Measurements from ENCODE around the gene SAT2. TPM values are rescaled to one million over a fixed set of nuclear protein-coding genes. Genes with fewer than 3 reads are reported as not detected.

The SAT2 gene
- total and polyA plus RNA-seq, 2 experiments from 2014 or later, result 56.7 to 69.4 TPM

GRCh38 chr17:7644775-7645174, 17.2 kb upstream of the SAT2 start:
- TF ChIP-seq EZH2 (IDR thresholded peaks at IDR 0.05; ENCODE audit: low read depth, unreplicated experiment) (no peak), CTCF (conservative IDR thresholded peaks at IDR 0.05; ENCODE audit: low read depth in 2 of 2) (no peak), POLR2AphosphoS5 (IDR thresholded peaks at IDR 0.05; ENCODE audit: low read depth) (no peak), EZH2phosphoT487 (IDR thresholded peaks at IDR 0.05; ENCODE audit: unreplicated experiment) (no peak), CREB1 (CRISPR knock-in tag; IDR thresholded peaks at IDR 0.05; ENCODE audit: low read depth) (no peak), ZNF114 (CRISPR knock-in tag; IDR thresholded peaks at IDR 0.05) (no peak), JUNB (IDR thresholded peaks at IDR 0.05; ENCODE audit: unreplicated experiment) (no peak), REST (IDR thresholded peaks at IDR 0.05; ENCODE audit: unreplicated experiment) (no peak), ZNF331 (CRISPR knock-in tag; IDR thresholded peaks at IDR 0.05; ENCODE audit: low read depth) (no peak), STAT1 (IDR thresholded peaks at IDR 0.05; ENCODE audit: unreplicated experiment) (no peak)
- TF ChIP-seq, protein P1, sequence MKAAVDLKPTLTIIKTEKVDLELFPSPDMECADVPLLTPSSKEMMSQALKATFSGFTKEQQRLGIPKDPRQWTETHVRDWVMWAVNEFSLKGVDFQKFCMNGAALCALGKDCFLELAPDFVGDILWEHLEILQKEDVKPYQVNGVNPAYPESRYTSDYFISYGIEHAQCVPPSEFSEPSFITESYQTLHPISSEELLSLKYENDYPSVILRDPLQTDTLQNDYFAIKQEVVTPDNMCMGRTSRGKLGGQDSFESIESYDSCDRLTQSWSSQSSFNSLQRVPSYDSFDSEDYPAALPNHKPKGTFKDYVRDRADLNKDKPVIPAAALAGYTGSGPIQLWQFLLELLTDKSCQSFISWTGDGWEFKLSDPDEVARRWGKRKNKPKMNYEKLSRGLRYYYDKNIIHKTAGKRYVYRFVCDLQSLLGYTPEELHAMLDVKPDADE (IDR thresholded peaks at IDR 0.05), result no peak
- TF ChIP-seq, protein P2, sequence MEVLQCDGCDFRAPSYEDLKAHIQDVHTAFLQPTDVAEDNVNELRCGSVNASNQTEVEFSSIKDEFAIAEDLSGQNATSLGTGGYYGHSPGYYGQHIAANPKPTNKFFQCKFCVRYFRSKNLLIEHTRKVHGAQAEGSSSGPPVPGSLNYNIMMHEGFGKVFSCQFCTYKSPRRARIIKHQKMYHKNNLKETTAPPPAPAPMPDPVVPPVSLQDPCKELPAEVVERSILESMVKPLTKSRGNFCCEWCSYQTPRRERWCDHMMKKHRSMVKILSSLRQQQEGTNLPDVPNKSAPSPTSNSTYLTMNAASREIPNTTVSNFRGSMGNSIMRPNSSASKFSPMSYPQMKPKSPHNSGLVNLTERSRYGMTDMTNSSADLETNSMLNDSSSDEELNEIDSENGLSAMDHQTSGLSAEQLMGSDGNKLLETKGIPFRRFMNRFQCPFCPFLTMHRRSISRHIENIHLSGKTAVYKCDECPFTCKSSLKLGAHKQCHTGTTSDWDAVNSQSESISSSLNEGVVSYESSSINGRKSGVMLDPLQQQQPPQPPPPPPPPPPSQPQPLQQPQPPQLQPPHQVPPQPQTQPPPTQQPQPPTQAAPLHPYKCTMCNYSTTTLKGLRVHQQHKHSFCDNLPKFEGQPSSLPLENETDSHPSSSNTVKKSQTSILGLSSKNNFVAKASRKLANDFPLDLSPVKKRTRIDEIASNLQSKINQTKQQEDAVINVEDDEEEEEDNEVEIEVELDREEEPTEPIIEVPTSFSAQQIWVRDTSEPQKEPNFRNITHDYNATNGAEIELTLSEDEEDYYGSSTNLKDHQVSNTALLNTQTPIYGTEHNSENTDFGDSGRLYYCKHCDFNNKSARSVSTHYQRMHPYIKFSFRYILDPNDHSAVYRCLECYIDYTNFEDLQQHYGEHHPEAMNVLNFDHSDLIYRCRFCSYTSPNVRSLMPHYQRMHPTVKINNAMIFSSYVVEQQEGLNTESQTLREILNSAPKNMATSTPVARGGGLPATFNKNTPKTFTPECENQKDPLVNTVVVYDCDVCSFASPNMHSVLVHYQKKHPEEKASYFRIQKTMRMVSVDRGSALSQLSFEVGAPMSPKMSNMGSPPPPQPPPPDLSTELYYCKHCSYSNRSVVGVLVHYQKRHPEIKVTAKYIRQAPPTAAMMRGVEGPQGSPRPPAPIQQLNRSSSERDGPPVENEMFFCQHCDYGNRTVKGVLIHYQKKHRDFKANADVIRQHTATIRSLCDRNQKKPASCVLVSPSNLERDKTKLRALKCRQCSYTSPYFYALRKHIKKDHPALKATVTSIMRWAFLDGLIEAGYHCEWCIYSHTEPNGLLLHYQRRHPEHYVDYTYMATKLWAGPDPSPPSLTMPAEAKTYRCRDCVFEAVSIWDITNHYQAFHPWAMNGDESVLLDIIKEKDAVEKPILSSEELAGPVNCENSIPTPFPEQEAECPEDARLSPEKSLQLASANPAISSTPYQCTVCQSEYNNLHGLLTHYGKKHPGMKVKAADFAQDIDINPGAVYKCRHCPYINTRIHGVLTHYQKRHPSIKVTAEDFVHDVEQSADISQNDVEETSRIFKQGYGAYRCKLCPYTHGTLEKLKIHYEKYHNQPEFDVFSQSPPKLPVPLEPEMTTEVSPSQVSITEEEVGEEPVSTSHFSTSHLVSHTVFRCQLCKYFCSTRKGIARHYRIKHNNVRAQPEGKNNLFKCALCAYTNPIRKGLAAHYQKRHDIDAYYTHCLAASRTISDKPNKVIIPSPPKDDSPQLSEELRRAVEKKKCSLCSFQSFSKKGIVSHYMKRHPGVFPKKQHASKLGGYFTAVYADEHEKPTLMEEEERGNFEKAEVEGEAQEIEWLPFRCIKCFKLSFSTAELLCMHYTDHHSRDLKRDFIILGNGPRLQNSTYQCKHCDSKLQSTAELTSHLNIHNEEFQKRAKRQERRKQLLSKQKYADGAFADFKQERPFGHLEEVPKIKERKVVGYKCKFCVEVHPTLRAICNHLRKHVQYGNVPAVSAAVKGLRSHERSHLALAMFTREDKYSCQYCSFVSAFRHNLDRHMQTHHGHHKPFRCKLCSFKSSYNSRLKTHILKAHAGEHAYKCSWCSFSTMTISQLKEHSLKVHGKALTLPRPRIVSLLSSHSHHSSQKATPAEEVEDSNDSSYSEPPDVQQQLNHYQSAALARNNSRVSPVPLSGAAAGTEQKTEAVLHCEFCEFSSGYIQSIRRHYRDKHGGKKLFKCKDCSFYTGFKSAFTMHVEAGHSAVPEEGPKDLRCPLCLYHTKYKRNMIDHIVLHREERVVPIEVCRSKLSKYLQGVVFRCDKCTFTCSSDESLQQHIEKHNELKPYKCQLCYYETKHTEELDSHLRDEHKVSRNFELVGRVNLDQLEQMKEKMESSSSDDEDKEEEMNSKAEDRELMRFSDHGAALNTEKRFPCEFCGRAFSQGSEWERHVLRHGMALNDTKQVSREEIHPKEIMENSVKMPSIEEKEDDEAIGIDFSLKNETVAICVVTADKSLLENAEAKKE (CRISPR knock-in tag; IDR thresholded peaks at IDR 0.05), result no peak
- Histone ChIP-seq H3K4me2 (no peak overlapping the region), H3K79me2 (replicated peaks; ENCODE audit: insufficient read depth) (no peaks in the 10 kb centered on the region), H3K36me3 (ENCODE audit: insufficient read depth) (no peaks in the 10 kb centered on the region), H3K27ac (ENCODE audit: low read depth) (no peak overlapping the region), H4K20me1 (replicated peaks; ENCODE audit: insufficient read depth) (no peaks in the 10 kb centered on the region), H2AFZ (no peak overlapping the region), H3K9me2 (ENCODE audit: insufficient read depth) (no peaks in the 10 kb centered on the region), H3F3A (replicated peaks; ENCODE audit: low read depth) (0 out of 2 replicates have a peak, but pooled peaks cover under 1% of the 10 kb centered on the region), H3K4me1 (ENCODE audit: insufficient read depth) (peaks cover 1% of the 10 kb centered on the region; the same call in 1 of the 2 replicates), H3K4me3 (no peak overlapping the region), H3K27me3 (ENCODE audit: insufficient read depth) (peaks cover 7% of the 10 kb centered on the region)
- H3K4me3 Mint-ChIP-seq, result no peak overlapping the region; the same call in 2 of the 3 replicates
- H3K4me1 Mint-ChIP-seq, result peaks cover 1% of the 10 kb centered on the region
- peaks cover 2% of the 10 kb centered on the region; the same call in 1 of the 3 replicates for H3K9me3 Mint-ChIP-seq
- no peak for ATAC-seq
- H3K27me3 Mint-ChIP-seq (ENCODE audit: insufficient read depth, low read depth, poor library complexity), result peaks cover 13% of the 10 kb centered on the region
- H3K36me3 Mint-ChIP-seq (ENCODE audit: low read depth), result no peaks in the 10 kb centered on the region
- no peak overlapping the region for H3K27ac Mint-ChIP-seq
- DNase-seq (ENCODE audit: low spot score), result no peak

All from GM23338 (cell line).